Uterus (tissue), 4 donors: Measurements from ENCODE around the gene ECT2. TPM values are rescaled to one million over a fixed set of nuclear protein-coding genes. Genes with fewer than 3 reads are reported as not detected.

Experiments
- DNase-seq, 2 donors: peaks; one replicate each; pipeline ENCODE4 v3.0.0-alpha.2; 2019 to 2020
- H3K27ac ChIP-seq, 2 donors: fragments of 200-600 bp; sonication (generic); 1 replicate in 1 of 2; 2 replicates in 1 of 2; pipeline ENCODE4 v1.5.1; 2016 to 2018
- H3K27me3 ChIP-seq, 2 donors: fragments of 200-600 bp; sonication (generic); one replicate each; pipeline ENCODE4 v1.5.1; 2018 to 2019; ENCODE audit warnings: control low read depth in 1 of 2
- H3K36me3 ChIP-seq, 2 donors: fragments of 200-600 bp; sonication (generic); one replicate each; pipeline ENCODE4 v1.5.1; 2019; ENCODE audit warnings: control low read depth in 1 of 2
- H3K4me1 ChIP-seq, 2 donors: fragments of 200-600 bp; sonication (generic); one replicate each; pipeline ENCODE4 v1.5.1; 2018 to 2019; ENCODE audit warnings: control low read depth in 1 of 2
- H3K4me3 ChIP-seq, 2 donors: fragments of 200-600 bp; sonication (generic); 1 replicate in 1 of 2; 2 replicates in 1 of 2; pipeline ENCODE4 v1.5.1; 2018 to 2019; ENCODE audit warnings: mild to moderate bottlenecking in 1 of 2
- H3K9me3 ChIP-seq, 2 donors: fragments of 200-600 bp; sonication (generic); one replicate each; pipeline ENCODE4 v1.5.1; 2019; ENCODE audit warnings: control low read depth in 1 of 2
- POLR2A ChIP-seq, 2 donors: fragments of 450-650 bp; IDR thresholded peaks; one replicate each; pipeline ENCODE4 v1.6.1; 2016; ENCODE audit warnings: antibody characterized with exemption in 2 of 2, mild to moderate bottlenecking in 1 of 2, moderate library complexity in 1 of 2
- intact Hi-C: fragments of 100-400 bp; cut with DNase I; formaldehyde crosslinking; loops from one replicate; pipeline ENCODE4 v1.15.1; 2023; ENCODE audit warnings: low total_unique reads
- total RNA-seq, 4 donors: library from RNA; depleted of rRNA in 3 of 4; stranded (reverse); fragments of >200 nt in 3 of 4; gene quantifications; one replicate each; pipeline versions ENCODE4 v1.1.0 to v1.2.4, GENCODE V29; 2014 to 2023
- TF ChIP-seq, protein P1 (sequence below), 4 experiments: fragments of 200-600 bp in 2 of 4; fragments of 450-650 bp in 2 of 4; sonication (generic) in 2 of 4; IDR thresholded peaks; one replicate each; pipeline ENCODE4 v1.5.1; 2016 to 2019; ENCODE audit warnings: antibody characterized with exemption in 4 of 4, mild to moderate bottlenecking in 2 of 4, moderate library complexity in 1 of 4
- donor health status: DM: yes; HTN: yes; CAD: no.

Gene ECT2
- total RNA-seq, 4 donors from 2014 or later: 2.6 to 52.9 (median 4.9) TPM

DNA sequence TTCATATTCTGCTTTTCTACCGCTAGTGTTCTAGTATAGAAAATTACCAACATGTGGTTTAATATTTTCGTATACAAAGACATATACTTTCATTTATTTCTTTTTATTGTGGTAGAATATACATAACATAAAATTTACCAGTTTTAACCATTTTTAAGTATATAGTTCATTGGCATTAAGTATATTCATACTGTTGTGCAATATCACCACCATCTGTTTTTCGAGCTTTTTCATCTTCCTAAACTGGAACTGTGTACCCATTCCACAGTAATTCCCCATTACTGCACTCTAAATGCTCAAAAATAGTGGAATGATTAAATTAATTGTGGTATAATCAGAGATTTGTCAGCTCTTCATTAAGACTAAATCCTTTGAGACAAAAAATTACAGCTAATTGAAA, 62.9 kb downstream of the ECT2 start:
- TF ChIP-seq POLR2A (IDR thresholded peaks at IDR 0.05): no peak
- TF ChIP-seq, protein P1, sequence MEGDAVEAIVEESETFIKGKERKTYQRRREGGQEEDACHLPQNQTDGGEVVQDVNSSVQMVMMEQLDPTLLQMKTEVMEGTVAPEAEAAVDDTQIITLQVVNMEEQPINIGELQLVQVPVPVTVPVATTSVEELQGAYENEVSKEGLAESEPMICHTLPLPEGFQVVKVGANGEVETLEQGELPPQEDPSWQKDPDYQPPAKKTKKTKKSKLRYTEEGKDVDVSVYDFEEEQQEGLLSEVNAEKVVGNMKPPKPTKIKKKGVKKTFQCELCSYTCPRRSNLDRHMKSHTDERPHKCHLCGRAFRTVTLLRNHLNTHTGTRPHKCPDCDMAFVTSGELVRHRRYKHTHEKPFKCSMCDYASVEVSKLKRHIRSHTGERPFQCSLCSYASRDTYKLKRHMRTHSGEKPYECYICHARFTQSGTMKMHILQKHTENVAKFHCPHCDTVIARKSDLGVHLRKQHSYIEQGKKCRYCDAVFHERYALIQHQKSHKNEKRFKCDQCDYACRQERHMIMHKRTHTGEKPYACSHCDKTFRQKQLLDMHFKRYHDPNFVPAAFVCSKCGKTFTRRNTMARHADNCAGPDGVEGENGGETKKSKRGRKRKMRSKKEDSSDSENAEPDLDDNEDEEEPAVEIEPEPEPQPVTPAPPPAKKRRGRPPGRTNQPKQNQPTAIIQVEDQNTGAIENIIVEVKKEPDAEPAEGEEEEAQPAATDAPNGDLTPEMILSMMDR (IDR thresholded peaks at IDR 0.05): no peak
- no peaks in the 10 kb centered on the region for H3K4me1 ChIP-seq
- no peaks in the 10 kb centered on the region for H3K9me3 ChIP-seq
- no peak overlapping the region for H3K27ac ChIP-seq
- no peaks in the 10 kb centered on the region for H3K36me3 ChIP-seq
- intact Hi-C loops: no loop called here
- DNase-seq: no peak
- no peak overlapping the region for H3K4me3 ChIP-seq
- no peaks in the 10 kb centered on the region for H3K27me3 ChIP-seq

DNA sequence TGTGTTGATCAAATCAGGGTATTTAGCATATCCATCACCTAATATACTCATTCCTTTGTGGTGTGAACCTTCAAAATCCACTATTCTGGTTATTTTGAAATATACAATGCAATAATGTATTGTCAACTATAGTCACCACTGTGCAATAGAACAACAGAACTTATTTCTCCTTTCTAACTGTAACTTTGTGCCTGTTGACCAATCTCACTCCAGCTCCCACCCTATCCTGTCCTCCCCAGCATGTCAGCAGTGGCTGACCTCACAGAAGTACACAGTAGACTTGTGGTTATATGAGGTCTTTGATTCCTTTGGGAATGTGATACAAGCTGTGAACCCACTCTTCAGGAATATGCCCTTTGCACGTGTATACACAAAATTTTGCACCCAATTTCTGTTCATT, 64.2 kb downstream of the ECT2 start:
- no peak for DNase-seq
- intact Hi-C loops: no loop called here
- H3K4me3 ChIP-seq: no peak overlapping the region

DNA sequence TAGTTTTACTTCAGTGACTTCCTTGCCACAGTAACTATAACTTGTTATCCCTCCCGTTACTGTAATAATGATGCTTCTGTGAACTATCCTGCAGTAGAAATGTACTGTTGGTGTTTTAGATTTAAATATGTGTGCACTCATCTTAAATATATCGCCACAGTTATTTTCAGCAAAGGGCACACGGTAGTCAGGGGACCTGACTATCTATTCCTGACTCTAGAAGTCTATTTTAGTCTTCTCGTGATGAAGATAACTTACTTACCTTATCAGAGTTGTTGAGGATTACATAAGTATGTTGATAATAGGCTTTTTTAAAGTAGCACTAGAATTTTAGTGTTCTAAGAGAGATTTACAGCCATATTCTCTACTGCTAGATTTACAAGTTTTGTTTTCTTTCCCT, 65.3 kb downstream of the ECT2 start:
- Histone ChIP-seq H3K4me1 (no peaks in the 10 kb centered on the region), H3K4me3 (no peak overlapping the region), H3K27me3 (no peaks in the 10 kb centered on the region), H3K9me3 (no peaks in the 10 kb centered on the region), H3K27ac (no peak overlapping the region), H3K36me3 (no peaks in the 10 kb centered on the region)
- intact Hi-C loops: no loop called here
- no peak for DNase-seq
- TF ChIP-seq, protein P1 (IDR thresholded peaks at IDR 0.05): no peak
- TF ChIP-seq POLR2A (IDR thresholded peaks at IDR 0.05): no peak

More for the DNA sequence above, 64.2 kb downstream of the ECT2 start:
- TF ChIP-seq, protein P1 (IDR thresholded peaks at IDR 0.05): no peak
- TF ChIP-seq POLR2A (IDR thresholded peaks at IDR 0.05): no peak
- Histone ChIP-seq H3K27me3 (no peaks in the 10 kb centered on the region), H3K36me3 (no peaks in the 10 kb centered on the region), H3K9me3 (no peaks in the 10 kb centered on the region), H3K4me1 (no peaks in the 10 kb centered on the region), H3K27ac (no peak overlapping the region)

DNA sequence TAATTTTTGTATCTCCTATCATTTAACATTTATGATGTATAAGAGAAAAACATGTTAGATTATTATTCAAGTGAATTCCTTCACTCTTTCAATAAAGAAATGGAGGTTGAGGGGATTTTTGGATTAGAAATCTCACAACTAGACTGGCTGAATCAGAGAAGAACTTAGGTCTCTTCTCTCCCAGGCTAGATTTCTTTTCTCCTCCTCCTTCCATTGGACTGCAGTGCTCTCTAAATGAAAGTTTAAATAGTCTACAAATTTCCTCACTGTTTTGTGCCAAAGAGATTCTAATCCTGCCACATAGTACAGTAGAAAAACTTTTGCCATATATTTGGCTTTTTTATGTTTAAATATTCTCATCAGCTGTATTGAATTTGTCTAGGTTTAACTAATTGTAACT, 65.8 kb downstream of the ECT2 start:
- H3K4me3 ChIP-seq: no peak overlapping the region
- no peaks in the 10 kb centered on the region for H3K4me1 ChIP-seq
- DNase-seq: no peak
- no peak overlapping the region for H3K27ac ChIP-seq
- H3K36me3 ChIP-seq: no peaks in the 10 kb centered on the region
- H3K27me3 ChIP-seq: no peaks in the 10 kb centered on the region
- intact Hi-C loops: no loop called here
- TF ChIP-seq, protein P1 (IDR thresholded peaks at IDR 0.05): no peak
- TF ChIP-seq POLR2A (IDR thresholded peaks at IDR 0.05): no peak
- no peaks in the 10 kb centered on the region for H3K9me3 ChIP-seq

DNA sequence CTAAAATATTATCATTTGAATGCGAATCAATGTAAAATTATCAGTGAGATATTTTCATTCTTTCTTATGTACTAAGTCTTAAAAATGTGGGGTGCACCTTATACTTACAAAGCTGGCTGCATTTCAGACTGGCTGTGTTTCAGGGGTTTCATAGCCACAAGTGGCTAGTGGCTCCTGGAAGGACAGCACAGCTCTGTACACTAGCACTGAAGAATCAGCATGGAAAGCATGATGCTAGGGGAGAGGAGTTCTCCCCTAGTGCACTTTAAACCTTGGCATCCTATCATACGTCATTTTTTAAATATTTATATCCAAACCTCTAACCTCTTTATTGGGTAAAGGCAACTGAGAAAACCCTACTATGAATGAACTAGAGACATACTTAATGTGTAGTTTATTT, 66.4 kb downstream of the ECT2 start:
- TF ChIP-seq POLR2A (IDR thresholded peaks at IDR 0.05): no peak
- TF ChIP-seq, protein P1 (IDR thresholded peaks at IDR 0.05): no peak
- Histone ChIP-seq H3K4me1 (no peaks in the 10 kb centered on the region), H3K9me3 (no peaks in the 10 kb centered on the region), H3K27ac (no peak overlapping the region), H3K4me3 (no peak overlapping the region), H3K36me3 (no peaks in the 10 kb centered on the region), H3K27me3 (no peaks in the 10 kb centered on the region)
- intact Hi-C loops: no loop called here
- no peak for DNase-seq
